Activated CD8-positive, alpha-beta memory T cell treated with anti-CD3 and anti-CD28 coated beads, Interleukin-2, amount 50 U/mL, for 1 hour (primary cell): ENCODE results near the gene FAM83C.

ENCODE experiments used
- DNase-seq: peaks from one replicate; pipeline ENCODE4 v3.0.0-alpha.2; 2020; ENCODE audit errors: extremely low read depth

The FAM83C gene

DNA sequence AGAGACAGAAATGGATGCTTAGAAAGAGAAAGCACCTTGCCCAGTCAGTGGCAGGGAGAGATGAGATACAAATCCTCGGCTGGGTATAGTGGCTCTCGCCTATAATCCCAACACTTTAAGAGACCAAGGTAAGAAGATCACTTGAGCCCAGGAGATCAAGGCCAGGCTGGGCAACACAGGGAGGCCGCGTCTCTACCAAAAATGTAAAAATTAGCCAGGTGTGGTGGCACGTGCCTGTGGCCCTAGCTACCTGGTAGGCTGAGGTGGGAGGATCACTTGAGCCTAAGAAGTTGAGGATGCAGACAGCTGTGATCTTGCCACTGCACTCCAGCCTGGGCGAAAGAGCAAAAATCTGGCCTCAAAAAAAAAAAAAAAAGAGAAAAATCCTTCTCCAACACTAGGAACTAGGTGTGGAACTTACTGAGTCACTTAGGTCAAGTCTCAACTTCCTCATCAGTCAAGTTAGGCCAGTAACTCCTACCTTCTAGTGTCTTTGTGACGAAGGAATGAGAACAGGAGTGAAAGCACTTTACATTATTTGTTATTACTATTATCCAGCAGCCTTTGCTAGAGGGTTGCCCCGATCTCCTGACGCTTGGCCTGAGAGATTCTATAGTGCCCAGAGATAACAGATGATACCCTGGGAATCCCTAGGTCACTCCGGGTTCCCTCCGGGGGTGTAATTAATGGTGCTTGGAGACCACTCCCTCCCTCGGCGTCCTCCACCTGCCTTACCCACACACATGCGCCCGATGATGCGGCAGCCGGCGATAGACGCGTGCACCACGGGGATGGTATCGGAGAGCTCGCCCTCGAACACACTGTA is 8.6 kb downstream of the FAM83C start:
- no peak for DNase-seq

DNA sequence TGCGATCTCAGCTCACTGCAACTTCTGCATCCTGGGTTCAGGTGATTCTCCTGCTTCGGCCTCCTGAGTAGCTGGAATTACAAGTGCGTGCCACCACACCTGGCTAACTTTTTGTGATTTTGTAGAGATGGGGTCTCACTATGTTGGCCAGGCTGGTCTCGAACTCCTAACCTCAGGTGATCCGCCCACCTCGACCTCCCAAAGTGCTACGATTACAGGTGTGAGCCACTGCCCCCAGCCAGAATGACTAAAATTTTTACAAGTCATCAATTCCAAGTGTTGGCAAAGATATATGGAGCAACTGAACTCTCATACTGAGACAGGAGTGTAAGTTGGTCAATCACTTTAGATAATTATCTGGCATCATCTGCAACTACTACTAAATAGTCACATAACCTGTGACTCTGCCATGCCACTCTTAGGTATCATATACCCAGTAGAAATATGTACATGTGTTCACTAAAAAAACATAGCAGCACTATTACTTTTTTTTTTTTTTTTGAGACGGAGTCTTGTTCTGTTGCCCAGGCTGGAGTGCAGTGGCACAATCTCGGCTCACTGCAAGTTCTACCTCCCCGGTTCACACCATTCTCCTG is 10.6 kb downstream of the FAM83C start:
- DNase-seq = no peak

DNA sequence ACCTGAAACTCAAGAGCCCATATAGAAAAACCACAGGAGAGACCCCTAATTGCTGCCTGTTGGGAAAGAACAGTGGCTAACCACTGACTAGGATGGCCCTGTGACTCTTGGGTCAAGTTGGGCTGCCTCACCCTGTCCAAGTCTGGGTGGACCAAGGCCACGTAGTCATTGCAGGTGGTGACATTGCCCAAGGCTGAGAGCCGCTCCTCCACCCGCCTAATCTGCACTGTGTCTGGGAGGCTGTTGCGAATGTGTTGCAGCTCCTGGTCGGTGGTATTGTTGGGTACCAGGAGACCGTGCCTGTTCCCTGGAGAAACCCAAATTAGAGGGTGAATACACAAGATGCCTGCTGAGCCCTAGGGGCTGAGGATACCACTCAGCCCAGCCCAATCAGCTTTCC is 11.7 kb downstream of the FAM83C start:
- DNase-seq = no peak

DNA sequence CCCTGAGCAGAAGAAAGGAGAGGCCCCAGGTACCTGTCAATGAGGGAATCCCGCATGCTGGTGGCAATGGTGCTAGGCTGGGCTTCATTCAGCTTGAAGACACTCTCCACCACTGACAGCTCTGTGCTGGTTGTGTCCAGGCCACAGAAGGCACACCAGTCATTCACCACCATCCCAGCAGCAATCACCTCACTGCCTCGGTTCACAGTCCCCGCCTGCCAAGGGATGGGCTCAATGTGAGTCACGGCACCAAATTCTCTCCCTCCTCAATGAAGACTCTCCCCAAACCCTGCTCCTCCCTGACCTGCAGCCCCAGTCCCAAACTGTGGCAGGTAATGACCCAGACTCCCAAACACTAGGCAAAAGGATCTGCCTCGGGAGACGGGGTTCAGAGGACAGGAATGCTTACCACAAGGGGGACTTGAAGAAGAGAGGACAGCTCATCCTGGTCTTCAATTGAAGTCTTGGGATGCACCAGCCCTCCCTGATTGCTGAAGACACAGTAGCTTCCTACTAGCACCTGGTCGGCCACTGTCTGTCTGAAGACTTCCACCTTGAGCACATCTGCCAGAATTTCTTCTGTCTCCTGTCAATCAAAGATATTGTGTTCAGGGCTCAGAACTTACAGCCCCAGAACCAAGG is 12.6 kb downstream of the FAM83C start:
- no peak for DNase-seq

DNA sequence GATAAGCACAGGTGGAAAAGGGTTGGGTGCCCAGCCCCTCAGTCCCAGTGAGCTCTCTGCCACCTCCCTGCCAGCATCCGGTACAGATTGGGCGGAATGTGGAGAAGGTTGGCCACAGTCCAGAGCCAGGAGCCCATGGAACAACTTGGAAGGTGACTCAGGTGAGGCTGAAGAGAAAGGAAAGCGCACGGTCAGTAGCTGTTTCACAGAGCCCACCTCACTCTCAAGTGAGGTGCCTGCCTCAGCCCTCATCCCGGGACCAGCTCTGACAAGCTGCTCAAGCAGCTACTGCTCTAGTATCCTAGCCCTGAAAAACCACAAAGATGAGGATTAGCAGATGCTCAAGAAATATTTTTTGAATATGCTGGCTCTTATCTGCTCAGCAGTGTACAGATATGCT is 13.2 kb downstream of the FAM83C start:
- no peak for DNase-seq

DNA sequence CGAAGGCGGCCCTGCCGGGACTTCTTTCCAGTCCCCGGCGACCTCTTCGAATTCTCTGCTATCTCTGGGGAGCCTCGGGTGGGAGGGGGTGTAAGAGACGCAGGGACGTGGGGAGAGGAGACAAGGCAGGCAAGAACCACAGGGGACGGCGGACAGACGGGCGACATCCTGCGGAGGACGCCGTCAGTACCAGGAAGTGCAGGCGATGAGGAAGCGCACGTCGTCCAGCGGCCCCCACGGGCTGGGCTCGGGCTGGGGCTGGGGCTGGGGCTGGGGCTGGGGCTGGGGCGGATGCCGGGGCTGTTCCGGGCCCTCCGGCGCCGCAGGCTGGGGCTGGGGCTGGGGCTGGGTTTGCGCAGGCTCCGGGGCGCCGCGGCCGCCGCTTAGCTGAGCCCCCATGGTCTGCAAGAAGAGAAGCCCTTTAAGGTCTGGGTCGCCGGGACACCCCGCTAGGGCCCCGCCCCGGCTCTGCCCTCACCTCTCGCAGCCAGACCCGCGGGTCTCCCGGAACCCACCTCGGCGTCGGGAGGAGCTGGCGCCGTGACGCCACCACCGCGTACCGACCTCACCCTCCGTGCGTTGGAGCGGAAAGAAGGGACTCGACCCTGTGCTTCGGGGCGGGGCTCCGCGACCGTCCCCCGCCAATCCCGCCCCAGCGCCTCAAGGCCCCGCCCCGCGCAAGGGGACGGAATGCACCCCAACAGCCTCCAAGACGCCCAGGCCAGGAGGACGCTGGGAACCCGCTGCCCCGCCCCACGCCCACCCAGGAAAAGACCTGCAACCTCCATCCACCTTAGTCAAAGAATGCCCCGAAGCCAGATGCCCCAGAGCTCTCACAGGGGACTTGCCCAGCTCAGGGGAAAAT is 14.5 kb downstream of the FAM83C start, which contains the start of gene MMP24OS:
MMP24OS (minus strand) TSS at position 592 of the 865 bp plus-strand sequence; CDS start at position 399, 193 bp downstream.
- peak; percentile 71 for DNase-seq

DNA sequence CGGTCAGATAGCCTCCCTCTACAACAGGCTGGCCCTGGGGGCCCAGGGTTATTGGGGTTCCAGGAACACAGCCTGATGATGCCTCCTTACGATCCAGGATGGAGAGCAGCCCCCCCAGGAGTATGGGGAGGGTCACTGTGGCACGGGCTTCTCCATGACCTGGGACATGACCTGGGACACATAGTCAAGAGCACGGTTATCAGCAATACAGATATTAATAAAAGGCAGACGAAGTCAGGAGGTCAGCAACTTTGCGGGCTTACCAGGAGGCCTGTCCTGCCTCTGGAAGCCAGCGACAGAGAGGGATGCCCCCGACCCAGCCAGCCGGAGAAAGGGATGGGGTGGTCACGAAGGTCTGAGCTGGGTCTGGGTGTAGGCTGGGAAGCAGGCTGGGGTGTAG is 15.1 kb downstream of the FAM83C start:
- no peak for DNase-seq

DNA sequence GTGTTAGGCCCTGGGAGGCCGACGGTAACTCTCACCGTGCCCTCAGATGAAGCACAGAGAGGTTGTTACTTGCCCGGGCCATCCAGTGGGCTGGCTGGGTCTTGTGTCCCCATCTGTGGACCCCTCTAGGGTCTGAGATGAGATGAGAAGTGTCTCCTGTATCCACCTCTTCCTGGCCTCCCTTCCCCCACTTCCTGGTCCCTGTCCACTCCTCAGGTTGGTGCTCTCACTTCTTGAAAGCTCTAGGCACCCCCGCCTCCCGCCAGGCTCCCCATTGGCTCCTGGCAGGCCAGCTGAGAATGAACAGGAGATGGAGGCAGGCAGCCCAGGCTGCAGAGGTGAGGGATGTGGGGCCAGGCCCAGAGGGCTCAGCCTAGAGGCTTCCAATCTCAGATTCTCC is 15.8 kb downstream of the FAM83C start:
- no peak for DNase-seq

DNA sequence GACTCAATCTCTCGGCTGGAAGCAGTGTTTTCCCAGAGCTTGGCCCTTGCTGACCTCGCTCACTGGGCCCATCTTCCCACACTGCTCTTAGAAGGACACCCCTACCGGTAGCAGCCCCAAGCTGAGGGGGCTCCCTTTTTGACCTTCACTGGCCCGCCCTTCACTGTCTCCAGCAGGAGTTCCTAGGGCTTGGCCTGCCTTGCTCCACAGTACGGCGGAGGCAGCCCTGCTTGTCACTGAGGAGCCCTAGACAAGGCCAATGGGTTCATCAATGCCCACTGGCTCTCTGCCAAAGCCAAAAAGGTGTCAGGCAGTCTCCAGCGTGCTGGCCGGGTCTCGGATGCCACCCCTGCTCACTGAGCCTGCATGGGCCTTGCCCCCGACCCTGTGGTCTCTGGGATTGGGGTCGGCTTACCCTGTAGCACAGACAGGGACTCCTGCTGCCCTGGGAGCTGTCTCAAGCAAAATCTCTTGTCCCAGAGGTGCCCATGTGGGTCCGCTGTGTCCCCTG is 16.4 kb downstream of the FAM83C start:
- no peak for DNase-seq

DNA sequence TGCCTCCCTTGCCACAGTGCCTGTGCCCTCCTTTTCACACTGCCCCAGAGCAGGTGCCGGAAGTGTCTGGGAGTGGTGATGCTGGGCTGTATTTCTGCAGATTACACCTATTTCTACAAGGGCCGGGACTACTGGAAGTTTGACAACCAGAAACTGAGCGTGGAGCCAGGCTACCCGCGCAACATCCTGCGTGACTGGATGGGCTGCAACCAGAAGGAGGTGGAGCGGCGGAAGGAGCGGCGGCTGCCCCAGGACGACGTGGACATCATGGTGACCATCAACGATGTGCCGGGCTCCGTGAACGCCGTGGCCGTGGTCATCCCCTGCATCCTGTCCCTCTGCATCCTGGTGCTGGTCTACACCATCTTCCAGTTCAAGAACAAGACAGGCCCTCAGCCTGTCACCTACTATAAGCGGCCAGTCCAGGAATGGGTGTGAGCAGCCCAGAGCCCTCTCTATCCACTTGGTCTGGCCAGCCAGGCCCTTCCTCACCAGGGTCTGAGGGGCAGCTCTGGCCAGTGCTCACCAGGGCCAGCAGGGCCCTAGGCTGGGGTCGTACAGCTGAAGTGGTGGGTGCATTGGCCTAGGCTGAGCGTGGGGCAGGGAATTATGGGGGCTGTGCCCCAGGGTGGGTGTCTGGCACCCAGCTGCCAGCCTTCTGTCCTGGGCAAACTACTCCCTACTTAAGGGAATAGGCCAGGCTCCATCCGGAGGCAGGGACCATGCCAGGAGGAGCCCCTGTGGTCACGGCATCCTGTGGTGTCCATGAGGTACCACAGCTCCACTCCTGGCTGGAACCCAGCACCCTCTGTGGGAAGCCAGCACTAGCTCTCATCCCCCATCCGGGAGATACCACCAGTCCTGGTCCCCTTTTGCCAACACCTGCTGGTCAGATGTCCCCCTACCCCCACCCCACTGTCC is 17.8 kb downstream of the FAM83C start:
- no peak for DNase-seq

DNA sequence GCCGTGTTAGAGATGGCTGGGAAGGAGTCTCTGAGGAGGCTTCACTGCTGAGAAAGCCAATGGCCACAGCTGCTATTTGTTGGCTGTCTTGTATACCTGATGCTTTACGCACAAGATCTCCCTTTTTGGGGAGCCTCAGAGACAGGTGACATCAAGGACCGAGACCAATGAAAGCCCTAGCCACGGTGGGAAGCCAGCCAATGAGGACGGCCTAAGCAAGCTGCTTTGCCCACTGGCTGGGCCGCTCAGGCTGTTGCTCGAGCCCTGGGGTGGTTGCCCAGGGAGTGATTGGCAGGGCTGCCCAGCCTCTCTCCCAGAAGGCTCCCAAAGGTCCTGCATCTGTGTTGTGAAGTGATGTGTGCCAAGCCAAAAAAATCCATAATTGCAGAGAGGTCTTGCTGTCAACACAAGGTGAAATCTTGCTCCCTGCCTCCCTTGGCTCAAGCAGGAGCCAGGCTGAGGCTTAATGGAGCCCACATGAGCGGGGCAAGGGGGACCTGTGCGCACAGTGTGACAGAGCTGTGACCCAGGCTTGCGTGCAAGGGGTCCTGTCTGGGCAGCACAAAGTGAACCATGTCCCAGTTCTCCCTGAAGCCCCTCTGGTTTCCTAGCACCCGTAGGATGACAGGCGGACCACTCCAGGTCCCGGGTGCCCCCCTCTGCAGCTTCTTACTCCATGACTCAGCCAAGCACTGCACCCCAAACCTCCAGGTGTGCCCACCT is 18.6 kb downstream of the FAM83C start:
- DNase-seq = no peak

DNA sequence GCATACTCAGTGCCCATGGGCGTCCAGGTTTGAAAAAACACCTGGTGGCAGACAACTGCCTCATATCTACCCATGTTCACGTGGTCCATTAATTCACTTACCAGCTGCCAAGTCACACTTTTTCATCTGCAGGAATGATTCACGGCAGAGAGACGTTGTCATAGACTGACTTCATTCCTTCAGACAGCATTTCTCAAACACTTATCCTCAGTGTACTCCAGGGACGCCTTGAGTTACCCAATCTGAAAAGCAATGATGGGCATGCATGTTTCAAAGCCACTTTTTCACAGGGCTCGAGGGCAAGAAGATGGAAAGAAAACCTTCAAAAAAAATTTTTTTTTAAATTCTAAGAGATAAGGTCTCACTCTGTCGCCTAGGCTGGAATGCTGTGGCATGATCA is 20.3 kb downstream of the FAM83C start:
- DNase-seq = no peak

DNA sequence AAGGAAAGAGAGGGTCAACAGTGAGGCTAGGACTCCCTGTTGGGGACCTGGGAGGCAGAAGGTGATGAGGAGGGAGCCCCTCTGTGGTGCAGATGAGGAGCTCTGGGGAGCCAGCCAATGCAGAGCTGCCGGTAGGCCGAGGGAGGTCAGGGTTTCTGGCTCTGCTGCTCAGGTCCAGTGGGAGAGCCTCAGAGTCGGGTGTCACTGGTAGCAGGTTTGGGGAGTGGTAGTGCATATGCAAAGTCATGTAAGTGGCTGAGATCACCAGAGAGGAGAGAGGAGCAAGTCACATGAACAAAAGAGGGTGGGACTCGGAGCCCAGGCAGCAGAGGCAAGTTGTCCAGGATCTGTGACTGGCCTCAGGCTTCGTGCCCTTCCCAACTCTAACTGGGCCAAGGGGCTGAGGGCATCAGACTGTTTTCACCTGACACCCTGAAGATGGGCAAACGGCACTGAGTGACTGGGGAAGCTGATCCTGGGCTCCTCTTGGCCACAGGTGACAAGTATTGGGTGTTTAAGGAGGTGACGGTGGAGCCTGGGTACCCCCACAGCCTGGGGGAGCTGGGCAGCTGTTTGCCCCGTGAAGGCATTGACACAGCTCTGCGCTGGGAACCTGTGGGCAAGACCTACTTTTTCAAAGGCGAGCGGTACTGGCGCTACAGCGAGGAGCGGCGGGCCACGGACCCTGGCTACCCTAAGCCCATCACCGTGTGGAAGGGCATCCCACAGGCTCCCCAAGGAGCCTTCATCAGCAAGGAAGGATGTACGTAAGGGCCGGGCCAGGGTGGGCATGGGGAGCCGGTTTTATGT is 20.9 kb downstream of the FAM83C start:
- DNase-seq = no peak

DNA sequence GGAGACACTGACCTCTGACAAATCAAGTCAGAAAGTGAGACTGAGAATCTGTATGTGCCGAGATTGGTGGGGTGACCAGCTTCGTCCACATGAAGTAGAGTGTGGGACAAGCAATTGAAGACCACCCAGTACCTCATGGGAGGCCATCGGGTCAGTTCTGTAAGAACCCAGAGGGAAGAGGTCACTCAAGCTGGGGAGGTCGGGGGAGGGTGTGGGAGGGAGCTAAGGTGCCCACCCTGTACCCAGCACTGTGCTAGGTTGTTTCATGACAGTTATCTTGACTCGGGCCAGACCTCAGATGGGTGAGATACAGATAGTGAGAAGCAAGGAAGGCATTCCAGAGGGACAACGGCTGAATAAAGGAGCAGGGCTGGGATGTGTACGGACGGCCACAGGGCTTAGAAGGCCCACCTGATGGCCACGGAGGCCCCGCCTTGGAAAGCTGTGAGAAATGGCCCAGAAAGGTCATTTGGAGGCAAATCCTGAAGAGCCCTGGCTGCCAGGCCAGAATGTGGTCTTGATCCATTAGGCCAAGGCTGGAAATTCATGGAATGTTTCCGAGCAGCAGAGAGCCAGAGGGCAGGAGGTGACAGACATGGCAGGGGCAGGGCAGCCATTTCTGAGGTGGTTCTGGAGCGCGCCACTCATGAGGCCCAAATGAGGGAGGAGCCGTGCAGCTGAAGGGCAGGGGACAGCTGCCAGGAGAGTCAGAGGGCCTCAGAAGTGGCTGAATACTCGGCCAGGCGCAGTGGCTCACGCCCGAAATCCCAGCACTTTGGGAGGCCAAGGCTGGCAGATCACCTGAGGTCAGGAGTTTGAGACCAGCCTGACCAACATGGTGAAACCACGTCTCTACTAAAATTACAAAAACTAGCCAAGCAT is 22.0 kb downstream of the FAM83C start:
- no peak for DNase-seq

DNA sequence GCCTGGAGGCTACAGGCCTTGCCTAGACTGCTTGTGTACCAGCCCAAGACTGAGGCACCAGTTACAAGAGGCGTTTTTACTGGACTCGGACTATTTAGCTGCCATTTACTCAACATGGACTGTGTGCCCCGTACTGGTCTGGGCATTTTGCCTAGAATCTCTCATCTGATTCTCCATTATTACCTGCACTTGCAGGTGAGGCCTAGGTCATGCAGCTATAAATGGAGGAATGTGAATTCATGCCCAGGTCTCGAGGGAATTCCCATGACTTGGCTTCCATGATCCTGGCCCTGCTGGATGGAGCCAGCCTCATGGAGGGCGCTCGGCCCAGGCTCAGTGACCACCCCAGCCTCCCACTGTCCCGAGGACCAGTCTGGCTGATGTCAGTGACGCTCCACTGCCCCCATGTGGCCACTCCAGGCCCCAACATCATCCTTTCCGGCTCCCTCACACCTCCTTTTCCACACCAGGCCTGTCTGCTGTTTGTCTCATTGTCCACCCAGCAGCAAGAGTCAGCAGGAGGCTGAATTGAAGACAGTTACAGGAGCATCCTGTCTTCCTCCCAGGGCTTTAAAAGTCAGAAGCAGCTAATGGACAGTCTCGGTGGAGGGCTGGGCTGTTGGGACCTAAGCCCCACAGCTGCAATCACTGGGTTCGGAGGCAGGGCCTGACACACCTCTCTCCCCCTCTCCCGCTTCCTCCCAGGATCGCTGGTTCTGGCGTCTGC is 23.0 kb downstream of the FAM83C start:
- no peak for DNase-seq

DNA sequence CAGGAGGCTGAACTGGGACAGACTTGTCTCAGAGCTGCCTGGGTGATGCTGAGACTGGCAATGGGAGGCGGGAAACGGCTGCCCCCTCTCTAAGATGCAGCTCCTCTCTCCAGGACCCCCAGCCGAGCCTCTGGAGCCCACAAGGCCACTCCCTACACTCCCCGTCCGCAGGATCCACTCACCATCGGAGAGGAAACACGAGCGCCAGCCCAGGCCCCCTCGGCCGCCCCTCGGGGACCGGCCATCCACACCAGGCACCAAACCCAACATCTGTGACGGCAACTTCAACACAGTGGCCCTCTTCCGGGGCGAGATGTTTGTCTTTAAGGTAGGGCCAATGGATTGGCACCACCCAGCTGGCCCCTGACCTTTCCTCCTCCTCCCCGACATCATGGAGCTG is 25.1 kb downstream of the FAM83C start:
- no peak for DNase-seq

DNA sequence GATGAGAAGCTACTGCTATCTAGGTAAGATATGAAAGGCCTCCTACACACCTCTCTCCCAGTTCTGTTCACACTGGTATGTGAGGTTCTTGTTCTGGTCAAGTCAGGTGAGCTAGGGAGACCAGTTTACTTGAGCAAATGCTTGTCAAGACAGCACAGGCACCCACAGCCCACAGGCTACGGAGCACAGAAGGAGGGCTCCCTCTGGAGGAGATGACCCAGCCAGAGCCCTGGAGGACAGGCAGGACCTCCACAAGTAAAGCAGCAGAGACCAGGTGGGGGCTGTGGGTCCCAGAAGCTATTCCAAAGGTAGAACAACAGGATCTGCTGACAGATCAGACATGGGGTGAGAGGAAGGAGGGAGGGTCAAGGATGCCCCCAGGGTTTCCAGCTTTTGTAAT is 27.5 kb downstream of the FAM83C start:
- DNase-seq = no peak
